SK-N-MC (cell line): ENCODE data around the gene USP3.

Experiments
- EZH2 ChIP-seq: fragments of 200-600 bp; sonication (generic); IDR thresholded peaks from one replicate; pipeline ENCODE4 v1.6.1; 2017; ENCODE audit warnings: antibody characterized with exemption
- POLR2AphosphoS5 ChIP-seq: IDR thresholded peaks from 2 replicates; pipeline ENCODE4 v1.6.1; 2012; ENCODE audit warnings: mild to moderate bottlenecking, low read depth, low read length, borderline replicate concordance

DNA sequence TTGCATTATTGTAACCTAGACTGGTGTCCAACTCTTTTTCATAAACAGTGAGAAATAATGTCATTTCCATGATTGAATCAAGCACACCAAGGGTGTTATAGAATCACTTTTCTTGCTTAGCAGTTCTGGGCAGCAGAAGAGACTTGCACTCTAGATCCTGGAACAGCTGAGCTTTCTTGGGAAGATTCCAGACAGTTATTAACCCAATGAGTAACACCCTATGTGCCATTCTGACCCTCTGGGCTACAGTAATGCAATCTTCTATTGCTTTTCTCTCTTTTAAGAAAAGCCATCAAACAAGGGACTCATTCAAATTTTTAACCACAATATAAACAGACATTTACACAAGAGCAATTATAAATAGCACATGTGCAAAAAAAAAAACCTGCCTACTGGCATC is 39.3 kb upstream of the USP3 start:
- TF ChIP-seq EZH2 = no peak
- no peak for TF ChIP-seq POLR2AphosphoS5
